ENCODE measurements around the gene HABP4. TPM values are rescaled to one million over a fixed set of nuclear protein-coding genes. Genes with fewer than 3 reads are reported as not detected.

The HABP4 gene
- total and polyA plus RNA-seq, 9 of the 15 experiments (the other 6 are each of a cell fraction or from before 2014, with no cell fraction given), result 0.38 to 2.4 (median 1.9) TPM

DNA sequence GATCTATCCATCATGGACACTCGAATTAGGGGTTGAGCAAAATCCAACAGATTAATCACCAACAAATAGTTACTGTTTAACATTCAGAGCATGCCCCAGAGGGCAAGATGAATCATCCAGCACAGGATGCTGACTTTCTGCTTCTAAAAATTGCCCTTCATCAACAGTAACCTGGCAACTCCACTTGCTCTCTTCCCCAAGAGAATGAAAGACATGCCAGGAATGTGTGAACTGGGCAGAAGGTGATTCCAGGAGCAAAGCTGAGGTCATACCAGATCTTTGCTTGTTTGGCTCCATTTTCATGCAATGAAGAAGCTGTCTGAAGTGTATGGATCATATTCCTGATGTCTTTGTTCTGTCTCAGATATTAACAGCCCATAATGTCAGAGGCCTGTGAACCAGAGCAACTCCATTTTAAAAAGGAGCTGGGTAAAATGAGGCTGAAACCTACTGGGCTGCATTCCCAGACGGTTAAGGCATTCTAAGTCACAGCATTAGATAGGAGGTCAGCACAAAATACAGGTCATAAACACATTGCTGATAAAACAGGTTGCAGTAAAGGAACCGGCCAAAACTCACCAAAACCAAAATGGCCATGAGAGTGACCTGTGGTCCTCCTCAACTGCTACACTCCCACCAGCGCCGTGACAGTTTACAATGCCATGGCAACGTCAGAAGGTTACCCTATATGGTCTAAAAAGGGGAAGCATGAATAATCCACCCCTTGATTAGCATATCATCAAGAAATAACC, 29.3 kb upstream of the HABP4 start (continued):
- peak; percentile 18 for TF ChIP-seq MEIS2 (IDR thresholded peaks at IDR 0.05; ENCODE audit: partially characterized antibody)
- no peak for TF ChIP-seq PHB2 (IDR thresholded peaks at IDR 0.05; ENCODE audit: low read depth)
- TF ChIP-seq, protein P1, sequence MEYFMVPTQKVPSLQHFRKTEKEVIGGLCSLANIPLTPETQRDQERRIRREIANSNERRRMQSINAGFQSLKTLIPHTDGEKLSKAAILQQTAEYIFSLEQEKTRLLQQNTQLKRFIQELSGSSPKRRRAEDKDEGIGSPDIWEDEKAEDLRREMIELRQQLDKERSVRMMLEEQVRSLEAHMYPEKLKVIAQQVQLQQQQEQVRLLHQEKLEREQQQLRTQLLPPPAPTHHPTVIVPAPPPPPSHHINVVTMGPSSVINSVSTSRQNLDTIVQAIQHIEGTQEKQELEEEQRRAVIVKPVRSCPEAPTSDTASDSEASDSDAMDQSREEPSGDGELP (CRISPR knock-in tag; IDR thresholded peaks at IDR 0.05; ENCODE audit: borderline replicate concordance), result no peak
- TF ChIP-seq ESRRB (CRISPR knock-in tag; IDR thresholded peaks at IDR 0.05; ENCODE audit: borderline replicate concordance), result peak; percentile 90
- TF ChIP-seq DPF2 (IDR thresholded peaks at IDR 0.05), result peak; percentile 27; the same call in 1 of the 2 replicates
- no peak for TF ChIP-seq MCM5 (IDR thresholded peaks at IDR 0.05; ENCODE audit: low read depth)
- TF ChIP-seq E2F6 (IDR thresholded peaks at IDR 0.05; ENCODE audit: borderline replicate concordance in 1 of 2, extremely low read depth in 1 of 2, insufficient read depth in 1 of 2, insufficient read length in 1 of 2, low read depth in 1 of 2, low read length in 1 of 2, poor library complexity in 1 of 2, severe bottlenecking in 1 of 2), result no peak
- TF ChIP-seq ILF3 (IDR thresholded peaks at IDR 0.05; ENCODE audit: borderline replicate concordance), result no peak
- peak; percentile 97 for TF ChIP-seq ID3 (CRISPR knock-in tag; IDR thresholded peaks at IDR 0.05)
- peak; percentile 100 for TF ChIP-seq ID3 (tag; IDR thresholded peaks at IDR 0.05)
- TF ChIP-seq RNF219 (CRISPR knock-in tag; IDR thresholded peaks at IDR 0.05), result peak; percentile 92
- no peak; the same call in 1 of the 2 replicates for TF ChIP-seq POLR2H (tag; IDR thresholded peaks at IDR 0.05; ENCODE audit: low read depth)
- TF ChIP-seq, protein P2, sequence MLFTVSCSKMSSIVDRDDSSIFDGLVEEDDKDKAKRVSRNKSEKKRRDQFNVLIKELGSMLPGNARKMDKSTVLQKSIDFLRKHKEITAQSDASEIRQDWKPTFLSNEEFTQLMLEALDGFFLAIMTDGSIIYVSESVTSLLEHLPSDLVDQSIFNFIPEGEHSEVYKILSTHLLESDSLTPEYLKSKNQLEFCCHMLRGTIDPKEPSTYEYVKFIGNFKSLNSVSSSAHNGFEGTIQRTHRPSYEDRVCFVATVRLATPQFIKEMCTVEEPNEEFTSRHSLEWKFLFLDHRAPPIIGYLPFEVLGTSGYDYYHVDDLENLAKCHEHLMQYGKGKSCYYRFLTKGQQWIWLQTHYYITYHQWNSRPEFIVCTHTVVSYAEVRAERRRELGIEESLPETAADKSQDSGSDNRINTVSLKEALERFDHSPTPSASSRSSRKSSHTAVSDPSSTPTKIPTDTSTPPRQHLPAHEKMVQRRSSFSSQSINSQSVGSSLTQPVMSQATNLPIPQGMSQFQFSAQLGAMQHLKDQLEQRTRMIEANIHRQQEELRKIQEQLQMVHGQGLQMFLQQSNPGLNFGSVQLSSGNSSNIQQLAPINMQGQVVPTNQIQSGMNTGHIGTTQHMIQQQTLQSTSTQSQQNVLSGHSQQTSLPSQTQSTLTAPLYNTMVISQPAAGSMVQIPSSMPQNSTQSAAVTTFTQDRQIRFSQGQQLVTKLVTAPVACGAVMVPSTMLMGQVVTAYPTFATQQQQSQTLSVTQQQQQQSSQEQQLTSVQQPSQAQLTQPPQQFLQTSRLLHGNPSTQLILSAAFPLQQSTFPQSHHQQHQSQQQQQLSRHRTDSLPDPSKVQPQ (CRISPR knock-in tag; IDR thresholded peaks at IDR 0.05; ENCODE audit: borderline replicate concordance), result peak; percentile 84; the same call in 1 of the 2 replicates
- peak; percentile 62 for TF ChIP-seq DEAF1 (CRISPR knock-in tag; IDR thresholded peaks at IDR 0.05)
